NCI-H146 treated with DMSO at 0.1 percent for 48 hours (cell line): ENCODE data around the gene ZNF471.

Source experiments
- DNase-seq: peaks from one replicate; lab custom pipeline; 2025; ENCODE audit not compliant: unreplicated experiment; lab: John Stamatoyannopoulos, UW

Gene ZNF471

GRCh38 chr19:56572589-56572988 lies 64.9 kb downstream of the ZNF471 start:
- no peak for DNase-seq

DNA sequence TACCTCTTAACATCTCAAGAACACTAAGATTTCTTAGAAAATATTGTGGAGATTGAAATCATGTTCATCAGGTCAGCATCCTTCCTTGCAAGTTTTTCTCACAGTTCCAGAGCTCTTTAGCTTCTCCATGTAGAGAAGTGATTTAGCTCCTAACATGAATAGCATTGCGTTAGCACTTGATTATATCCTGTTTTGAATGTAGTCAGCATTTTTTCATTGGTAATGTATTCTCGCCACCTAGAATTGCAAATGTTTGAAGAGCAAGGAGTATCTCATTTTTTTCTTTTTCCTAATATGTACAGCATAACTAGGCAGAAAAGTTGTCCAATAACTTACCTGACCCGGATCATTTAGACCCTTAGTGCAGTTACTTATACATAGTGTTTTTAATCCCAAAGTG lies 66.3 kb downstream of the ZNF471 start:
- no peak for DNase-seq

DNA sequence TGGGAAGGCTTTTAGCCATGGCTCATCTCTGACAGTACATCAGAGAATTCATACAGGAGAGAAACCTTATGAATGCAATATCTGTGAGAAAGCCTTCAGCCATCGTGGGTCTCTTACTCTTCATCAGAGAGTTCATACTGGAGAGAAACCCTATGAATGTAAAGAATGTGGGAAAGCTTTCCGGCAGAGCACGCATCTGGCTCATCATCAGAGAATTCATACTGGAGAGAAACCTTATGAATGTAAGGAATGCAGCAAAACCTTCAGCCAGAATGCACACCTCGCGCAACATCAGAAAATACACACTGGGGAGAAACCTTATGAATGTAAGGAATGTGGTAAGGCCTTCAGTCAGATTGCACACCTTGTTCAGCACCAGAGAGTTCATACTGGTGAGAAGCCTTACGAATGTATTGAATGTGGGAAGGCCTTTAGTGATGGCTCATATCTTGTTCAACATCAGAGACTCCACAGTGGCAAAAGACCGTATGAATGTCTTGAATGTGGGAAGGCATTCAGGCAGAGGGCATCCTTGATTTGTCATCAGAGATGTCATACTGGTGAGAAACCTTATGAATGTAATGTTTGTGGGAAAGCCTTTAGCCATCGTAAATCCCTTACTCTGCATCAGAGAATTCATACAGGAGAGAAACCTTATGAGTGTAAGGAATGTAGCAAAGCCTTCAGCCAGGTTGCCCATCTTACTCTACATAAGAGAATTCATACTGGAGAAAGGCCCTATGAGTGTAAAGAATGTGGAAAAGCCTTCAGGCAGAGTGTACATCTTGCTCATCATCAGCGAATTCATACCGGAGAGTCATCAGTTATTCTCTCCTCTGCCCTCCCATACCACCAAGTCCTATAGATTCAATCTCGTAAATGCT lies 70.3 kb downstream of the ZNF471 start:
- DNase-seq: no peak
